Loucy (cell line): Measurements from ENCODE around the gene PCYT2.

Experiments used
- EZH2phosphoT487 ChIP-seq: fragments of 200-600 bp; IDR thresholded peaks from 2 replicates; pipeline ENCODE4 v1.6.1; 2018; ENCODE audit warnings: antibody characterized with exemption, mild to moderate bottlenecking, moderate library complexity, borderline replicate concordance
- TF ChIP-seq, protein P1 (sequence below): fragments of 200-600 bp; sonication (generic); conservative IDR thresholded peaks from 2 replicates; pipeline ENCODE4 v1.5.1; 2014; ENCODE audit warnings: mild to moderate bottlenecking, antibody characterized with exemption, low read length

DNA sequence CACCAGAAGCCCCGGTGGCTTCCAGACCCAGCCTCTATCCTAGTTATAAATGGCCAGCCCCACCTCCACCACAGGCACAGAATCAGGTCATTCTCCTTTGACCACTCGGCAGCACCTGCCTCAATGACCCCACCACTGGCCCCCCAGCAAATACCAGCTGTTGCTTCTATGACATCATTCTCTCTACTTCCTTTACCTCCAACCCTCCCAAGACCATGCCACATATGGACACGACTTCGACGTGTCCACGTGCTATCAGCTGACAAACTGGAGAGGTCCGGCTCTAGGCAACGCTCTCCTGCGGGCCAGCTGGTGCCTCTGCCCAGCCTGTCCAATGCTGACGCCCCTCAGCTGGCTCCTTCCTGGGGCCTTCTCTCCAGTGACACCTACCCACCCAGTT lies 25.7 kb downstream of the PCYT2 start:
- TF ChIP-seq, protein P1, sequence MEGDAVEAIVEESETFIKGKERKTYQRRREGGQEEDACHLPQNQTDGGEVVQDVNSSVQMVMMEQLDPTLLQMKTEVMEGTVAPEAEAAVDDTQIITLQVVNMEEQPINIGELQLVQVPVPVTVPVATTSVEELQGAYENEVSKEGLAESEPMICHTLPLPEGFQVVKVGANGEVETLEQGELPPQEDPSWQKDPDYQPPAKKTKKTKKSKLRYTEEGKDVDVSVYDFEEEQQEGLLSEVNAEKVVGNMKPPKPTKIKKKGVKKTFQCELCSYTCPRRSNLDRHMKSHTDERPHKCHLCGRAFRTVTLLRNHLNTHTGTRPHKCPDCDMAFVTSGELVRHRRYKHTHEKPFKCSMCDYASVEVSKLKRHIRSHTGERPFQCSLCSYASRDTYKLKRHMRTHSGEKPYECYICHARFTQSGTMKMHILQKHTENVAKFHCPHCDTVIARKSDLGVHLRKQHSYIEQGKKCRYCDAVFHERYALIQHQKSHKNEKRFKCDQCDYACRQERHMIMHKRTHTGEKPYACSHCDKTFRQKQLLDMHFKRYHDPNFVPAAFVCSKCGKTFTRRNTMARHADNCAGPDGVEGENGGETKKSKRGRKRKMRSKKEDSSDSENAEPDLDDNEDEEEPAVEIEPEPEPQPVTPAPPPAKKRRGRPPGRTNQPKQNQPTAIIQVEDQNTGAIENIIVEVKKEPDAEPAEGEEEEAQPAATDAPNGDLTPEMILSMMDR, result no peak
- TF ChIP-seq EZH2phosphoT487, result no peak
